H9 (cell line): ENCODE data around the gene AVPR1A. TPM values are rescaled to one million over a fixed set of nuclear protein-coding genes. Genes with fewer than 3 reads are reported as not detected.

ENCODE experiments used
- DNase-seq: peaks from one replicate; pipeline ENCODE4 v3.0.0-alpha.2; 2017
- H2AFZ ChIP-seq: one replicate; pipeline ENCODE4 v1.6.1; 2013; ENCODE audit warnings: mild to moderate bottlenecking, low read length, control low read depth, moderate library complexity
- H2AK5ac ChIP-seq: 2 replicates; pipeline ENCODE4 v1.6.1; 2013; ENCODE audit warnings: low read length, control low read depth, mixed read lengths; ENCODE audit not compliant: insufficient read length
- H2BK120ac ChIP-seq: one replicate; pipeline ENCODE4 v1.6.1; 2013; ENCODE audit warnings: low read depth, mild to moderate bottlenecking, low read length, control low read depth, inconsistent platforms; ENCODE audit not compliant: poor library complexity, severe bottlenecking
- H2BK12ac ChIP-seq: 2 replicates; pipeline ENCODE4 v1.6.1; 2013; ENCODE audit warnings: low read length, control low read depth, mixed read lengths, low read depth; ENCODE audit not compliant: insufficient read length
- H2BK15ac ChIP-seq: 2 replicates; pipeline ENCODE4 v1.6.1; 2013; ENCODE audit warnings: low read depth, low read length, control low read depth
- H2BK20ac ChIP-seq: one replicate; pipeline ENCODE4 v1.6.1; 2013; ENCODE audit warnings: low read depth, mild to moderate bottlenecking, low read length, control low read depth, inconsistent platforms; ENCODE audit not compliant: poor library complexity, severe bottlenecking
- H2BK5ac ChIP-seq: 2 replicates; pipeline ENCODE4 v1.6.1; 2013; ENCODE audit warnings: low read length, control low read depth, mixed read lengths; ENCODE audit not compliant: insufficient read length
- H3K14ac ChIP-seq: 2 replicates; pipeline ENCODE4 v1.6.1; 2013; ENCODE audit warnings: low read length, control low read depth; ENCODE audit not compliant: insufficient read depth
- H3K18ac ChIP-seq: 2 replicates; pipeline ENCODE4 v1.6.1; 2013; ENCODE audit warnings: low read depth, mild to moderate bottlenecking, mixed read lengths, low read length, control low read depth; ENCODE audit not compliant: insufficient read length
- H3K23ac ChIP-seq: 2 replicates; pipeline ENCODE4 v1.6.1; 2013; ENCODE audit warnings: low read length, control low read depth, mixed read lengths, low read depth; ENCODE audit not compliant: insufficient read length
- H3K23me2 ChIP-seq: 2 replicates; pipeline ENCODE4 v1.6.1; 2013; ENCODE audit warnings: low read depth, mild to moderate bottlenecking, mixed read lengths, low read length, control low read depth; ENCODE audit not compliant: insufficient read length, poor library complexity, severe bottlenecking
- H3K27ac ChIP-seq: 2 replicates; pipeline ENCODE4 v1.5.1; 2013; ENCODE audit warnings: low read length, control low read depth, mixed read lengths, low read depth; ENCODE audit not compliant: insufficient read length
- H3K27me3 ChIP-seq: 2 replicates; pipeline ENCODE4 v1.6.1; 2013; ENCODE audit warnings: low read length, control low read depth, inconsistent platforms; ENCODE audit not compliant: insufficient read depth
- H3K4ac ChIP-seq: 2 replicates; pipeline ENCODE4 v1.6.1; 2013; ENCODE audit warnings: low read depth, mild to moderate bottlenecking, control low read depth, inconsistent platforms, low read length, moderate library complexity
- H3K4me1 ChIP-seq: 2 replicates; pipeline ENCODE4 v1.6.1; 2013; ENCODE audit warnings: low read length, control low read depth, inconsistent platforms; ENCODE audit not compliant: insufficient read depth
- H3K4me2 ChIP-seq: 2 replicates; pipeline ENCODE4 v1.6.1; 2013; ENCODE audit warnings: low read length, control low read depth, mixed read lengths; ENCODE audit not compliant: insufficient read length, insufficient read depth
- H3K56ac ChIP-seq: 2 replicates; pipeline ENCODE4 v1.6.1; 2013; ENCODE audit warnings: low read depth, mild to moderate bottlenecking, mixed read lengths, low read length, control low read depth; ENCODE audit not compliant: insufficient read length
- H3K79me1 ChIP-seq: 2 replicates; pipeline ENCODE4 v1.6.1; 2013; ENCODE audit warnings: low read depth, mild to moderate bottlenecking, moderate library complexity, low read length, control low read depth, inconsistent platforms; ENCODE audit not compliant: insufficient read depth, poor library complexity, severe bottlenecking
- H3K79me2 ChIP-seq: 2 replicates; pipeline ENCODE4 v1.6.1; 2013; ENCODE audit warnings: low read length, control low read depth, inconsistent platforms; ENCODE audit not compliant: insufficient read depth
- H3K9ac ChIP-seq: 2 replicates; pipeline ENCODE4 v1.6.1; 2013; ENCODE audit warnings: low read length, control low read depth, mixed read lengths; ENCODE audit not compliant: insufficient read length; ENCODE audit errors: extremely low read depth
- H3K9me3 ChIP-seq: one replicate; pipeline ENCODE4 v1.6.1; 2013; ENCODE audit warnings: low read depth, low read length, inconsistent platforms; ENCODE audit not compliant: control insufficient read depth
- H3T11ph ChIP-seq: one replicate; pipeline ENCODE4 v1.6.1; 2013; ENCODE audit warnings: mild to moderate bottlenecking, low read length, control low read depth, inconsistent platforms
- H4K20me1 ChIP-seq: one replicate; pipeline ENCODE4 v1.6.1; 2013; ENCODE audit not compliant: control insufficient read depth, insufficient read length, insufficient read depth
- H4K5ac ChIP-seq: 2 replicates; pipeline ENCODE4 v1.6.1; 2013; ENCODE audit warnings: low read depth, mild to moderate bottlenecking, mixed read lengths, low read length, control low read depth; ENCODE audit not compliant: insufficient read length
- H4K8ac ChIP-seq: replicated peaks from 2 replicates; pipeline ENCODE4 v1.6.1; 2013; ENCODE audit warnings: low read length, control low read depth, mixed read lengths, low read depth; ENCODE audit not compliant: insufficient read length
- H4K91ac ChIP-seq: 2 replicates; pipeline ENCODE4 v1.6.1; 2013; ENCODE audit warnings: low read depth, mild to moderate bottlenecking, moderate library complexity, mixed read lengths, low read length, control low read depth; ENCODE audit not compliant: insufficient read length
- H3K27ac Mint-ChIP-seq, 3 experiments: 2 replicates in 2 of 3; 3 replicates in 1 of 3; pipeline ENCODE4 v1.8.0; 2020 to 2021; ENCODE audit warnings: mixed read lengths in 3 of 3, mild to moderate bottlenecking in 1 of 3, moderate library complexity in 1 of 3
- H3K27me3 Mint-ChIP-seq: 2 replicates; pipeline ENCODE4 v1.8.0; 2021; ENCODE audit warnings: low read depth, mild to moderate bottlenecking, moderate library complexity, mixed read lengths
- H3K36me3 Mint-ChIP-seq, 3 experiments: 2 replicates in 2 of 3; 3 replicates in 1 of 3; pipeline ENCODE4 v1.8.0; 2020 to 2021; ENCODE audit warnings: low read depth in 3 of 3, mixed read lengths in 3 of 3; ENCODE audit not compliant: insufficient read depth in 1 of 3
- H3K4me1 Mint-ChIP-seq, 2 experiments: 2 replicates each; pipeline ENCODE4 v1.8.0; 2020; ENCODE audit warnings: mixed read lengths in 2 of 2
- H3K4me3 Mint-ChIP-seq, 2 experiments: 2 replicates in 1 of 2; 3 replicates in 1 of 2; pipeline ENCODE4 v1.8.0; 2020 to 2021; ENCODE audit warnings: mild to moderate bottlenecking in 2 of 2, mixed read lengths in 2 of 2, moderate library complexity in 1 of 2
- H3K9me3 Mint-ChIP-seq, 2 experiments: 2 replicates in 1 of 2; 3 replicates in 1 of 2; pipeline ENCODE4 v1.8.0; 2020; ENCODE audit warnings: mild to moderate bottlenecking in 2 of 2, mixed read lengths in 2 of 2, moderate library complexity in 1 of 2
- WGBS: extraction: QIAGEN DNeasy Blood & Tissue Kit; methylation state at CpG from one replicate; pipeline ENCODE4 v1.1.7; 2013; ENCODE audit warnings: missing lambda C conversion rate, low lambda C conversion rate, mixed read lengths; ENCODE audit not compliant: insufficient read length; ENCODE audit errors: extremely low coverage; 5-methylcytosine and 5-hydroxymethylcytosine counted together
- total RNA-seq: library from RNA; stranded (reverse); gene quantifications from 2 replicates; pipeline ENCODE4 v1.2.1, GENCODE V29; 2021
- TF ChIP-seq, protein P1 (sequence below): fragments of 200-600 bp; sonication (generic); conservative IDR thresholded peaks from 3 replicates; pipeline ENCODE4 v1.8.0; 2021; ENCODE audit warnings: antibody characterized with exemption, mild to moderate bottlenecking

AVPR1A gene
- total RNA-seq, 1 experiment from 2014 or later = 0.13 TPM

GRCh38 chr12:63196168-63196567, 45.2 kb upstream of the AVPR1A start:
- no peaks in the 10 kb centered on the region for H4K20me1 ChIP-seq
- H2AFZ ChIP-seq = no peak overlapping the region
- H3K9me3 ChIP-seq = no peaks in the 10 kb centered on the region
- no peak overlapping the region for H4K91ac ChIP-seq
- no CpG with 5 or more reads among the region's 7 CpGs for WGBS
- no peak for DNase-seq
- no peak overlapping the region for H3T11ph ChIP-seq
- Mint-ChIP-seq H3K36me3 (no peaks in the 10 kb centered on the region; a peak in 1 of 7 replicates), H3K27me3 (peaks cover 1% of the 10 kb centered on the region), H3K4me1 (no peaks in the 10 kb centered on the region), H3K4me3 (no peak overlapping the region), H3K27ac (peak overlapping the region in 1 of 3 experiments; percentile 31; a peak in 2 of 7 replicates), H3K9me3 (peaks cover 0 to 2% of the 10 kb centered on the region in 2 experiments; a peak in 2 of 5 replicates)
- no peaks in the 10 kb centered on the region for H3K27me3 ChIP-seq
- no peak overlapping the region for H2AK5ac ChIP-seq
- H2BK15ac ChIP-seq = no peak overlapping the region
- no peak overlapping the region for H3K56ac ChIP-seq
- H3K27ac ChIP-seq = no peak overlapping the region
- H2BK120ac ChIP-seq = no peak overlapping the region
- H2BK5ac ChIP-seq = no peak overlapping the region
- H3K9ac ChIP-seq = no peak overlapping the region
- no peak overlapping the region for H3K4me2 ChIP-seq
- no peak overlapping the region for H3K18ac ChIP-seq
- no peak overlapping the region for H3K14ac ChIP-seq
- no peak overlapping the region for H3K23ac ChIP-seq
- TF ChIP-seq, protein P1, sequence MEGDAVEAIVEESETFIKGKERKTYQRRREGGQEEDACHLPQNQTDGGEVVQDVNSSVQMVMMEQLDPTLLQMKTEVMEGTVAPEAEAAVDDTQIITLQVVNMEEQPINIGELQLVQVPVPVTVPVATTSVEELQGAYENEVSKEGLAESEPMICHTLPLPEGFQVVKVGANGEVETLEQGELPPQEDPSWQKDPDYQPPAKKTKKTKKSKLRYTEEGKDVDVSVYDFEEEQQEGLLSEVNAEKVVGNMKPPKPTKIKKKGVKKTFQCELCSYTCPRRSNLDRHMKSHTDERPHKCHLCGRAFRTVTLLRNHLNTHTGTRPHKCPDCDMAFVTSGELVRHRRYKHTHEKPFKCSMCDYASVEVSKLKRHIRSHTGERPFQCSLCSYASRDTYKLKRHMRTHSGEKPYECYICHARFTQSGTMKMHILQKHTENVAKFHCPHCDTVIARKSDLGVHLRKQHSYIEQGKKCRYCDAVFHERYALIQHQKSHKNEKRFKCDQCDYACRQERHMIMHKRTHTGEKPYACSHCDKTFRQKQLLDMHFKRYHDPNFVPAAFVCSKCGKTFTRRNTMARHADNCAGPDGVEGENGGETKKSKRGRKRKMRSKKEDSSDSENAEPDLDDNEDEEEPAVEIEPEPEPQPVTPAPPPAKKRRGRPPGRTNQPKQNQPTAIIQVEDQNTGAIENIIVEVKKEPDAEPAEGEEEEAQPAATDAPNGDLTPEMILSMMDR = no peak
- H3K79me1 ChIP-seq = no peaks in the 10 kb centered on the region
- no peaks in the 10 kb centered on the region for H3K4me1 ChIP-seq
- no peak overlapping the region for H2BK12ac ChIP-seq
- H2BK20ac ChIP-seq = no peak overlapping the region
- H3K4ac ChIP-seq = no peak overlapping the region
- no peak overlapping the region for H4K5ac ChIP-seq
- no peak overlapping the region for H4K8ac ChIP-seq
- no peaks in the 10 kb centered on the region for H3K23me2 ChIP-seq
- no peaks in the 10 kb centered on the region for H3K79me2 ChIP-seq
